ENCODE measurements around the gene ASCC2.
"Not testable (repeated sequence)": the region's sequence is repeated elsewhere in the genome, so short reads cannot be mapped to it uniquely, and the experiment has no call there.

The ASCC2 gene

DNA sequence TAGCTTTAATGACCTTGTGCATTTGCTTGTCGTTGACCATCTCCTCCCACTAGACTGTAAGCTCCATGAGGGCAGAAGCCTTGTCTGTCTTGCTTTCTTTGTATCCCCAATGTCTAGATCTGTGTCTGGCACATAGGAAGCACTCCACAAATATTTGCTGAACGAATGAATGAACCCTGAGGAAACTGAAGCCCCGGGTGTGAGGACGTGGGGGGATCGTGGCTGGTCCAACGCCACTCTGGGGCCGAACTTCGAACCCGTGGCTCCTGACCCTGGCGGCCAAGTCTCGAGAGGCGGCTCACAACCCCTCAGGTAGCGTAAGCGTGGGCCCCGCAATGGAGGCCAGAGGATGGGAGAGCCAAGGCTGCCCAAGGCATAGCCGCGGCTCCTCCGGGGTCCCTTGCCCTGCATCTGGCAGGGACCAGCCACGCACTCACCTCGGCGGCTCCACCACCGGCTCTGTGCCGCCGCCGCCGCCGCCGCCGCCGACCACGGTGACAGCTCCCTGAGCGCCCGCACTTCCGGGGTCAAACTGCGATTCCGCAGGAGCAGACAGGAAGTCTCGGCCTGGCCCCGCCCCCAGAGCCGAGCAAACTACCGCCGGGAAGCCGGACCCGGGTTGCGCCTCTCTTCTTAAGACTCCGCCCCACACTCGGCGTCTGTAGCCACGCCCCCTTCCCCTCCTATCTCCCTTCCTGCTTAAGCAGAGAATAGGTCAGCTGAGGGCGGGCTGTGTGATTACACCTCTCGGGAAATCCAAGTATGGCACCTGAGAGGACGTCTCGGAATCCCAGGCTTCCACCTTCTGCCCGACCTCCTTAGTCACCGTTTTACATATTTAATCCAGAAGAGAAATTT lies at the start of gene ASCC2:
TSS of gene ASCC2 (minus strand) at position 534 of the 858 bp plus-strand sequence. CDS start 5,949 bp downstream, outside the sequence.
- DNase-seq, result peak; percentile 94

DNA sequence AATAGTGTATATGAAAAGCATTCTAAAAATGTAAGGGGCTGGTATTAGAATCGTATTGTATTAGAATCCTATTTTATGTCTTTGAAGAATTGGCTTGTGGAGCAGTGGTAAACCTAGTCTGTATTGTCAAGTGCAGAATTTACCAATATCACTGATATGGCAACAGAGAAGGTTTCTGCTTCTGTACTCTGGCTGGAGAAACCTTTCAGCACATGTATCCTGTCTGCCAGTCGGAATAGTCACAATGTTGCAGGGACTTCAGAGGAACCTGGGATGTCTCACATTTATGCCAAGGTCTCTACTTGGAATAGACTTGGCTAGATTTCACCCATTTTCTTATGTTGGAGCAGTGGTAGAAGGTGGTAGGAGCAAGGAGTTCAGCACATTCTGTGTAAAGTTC lies 49.3 kb upstream of the ASCC2 start:
- DNase-seq, result no peak

- no peak for DNase-seq
Measured at GRCh38 chr22:29886596-29886995, 48.5 kb upstream of the ASCC2 start.

DNA sequence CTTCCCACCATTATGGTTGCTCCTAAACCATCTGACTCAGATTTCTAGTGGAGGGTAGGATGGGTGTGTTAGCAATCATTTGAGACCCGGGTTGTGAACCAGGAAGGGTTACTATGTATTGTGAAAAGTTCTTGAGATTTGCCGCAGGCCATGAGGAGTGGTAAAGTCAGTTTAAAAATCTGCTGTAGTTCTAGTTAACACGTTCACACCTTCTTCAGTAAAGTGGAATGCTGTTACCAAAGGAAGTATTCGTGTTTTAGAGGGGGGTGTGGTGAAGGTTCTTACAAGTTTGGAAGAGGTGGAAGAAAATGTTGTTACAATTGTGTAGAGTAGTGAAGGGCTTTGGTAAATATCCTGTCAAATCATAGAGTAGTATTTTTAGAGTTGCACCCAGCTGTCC lies 47.5 kb upstream of the ASCC2 start:
- DNase-seq, result no peak

- no peak for DNase-seq
Measured at GRCh38 chr22:29883775-29884097, 45.7 kb upstream of the ASCC2 start.

DNA sequence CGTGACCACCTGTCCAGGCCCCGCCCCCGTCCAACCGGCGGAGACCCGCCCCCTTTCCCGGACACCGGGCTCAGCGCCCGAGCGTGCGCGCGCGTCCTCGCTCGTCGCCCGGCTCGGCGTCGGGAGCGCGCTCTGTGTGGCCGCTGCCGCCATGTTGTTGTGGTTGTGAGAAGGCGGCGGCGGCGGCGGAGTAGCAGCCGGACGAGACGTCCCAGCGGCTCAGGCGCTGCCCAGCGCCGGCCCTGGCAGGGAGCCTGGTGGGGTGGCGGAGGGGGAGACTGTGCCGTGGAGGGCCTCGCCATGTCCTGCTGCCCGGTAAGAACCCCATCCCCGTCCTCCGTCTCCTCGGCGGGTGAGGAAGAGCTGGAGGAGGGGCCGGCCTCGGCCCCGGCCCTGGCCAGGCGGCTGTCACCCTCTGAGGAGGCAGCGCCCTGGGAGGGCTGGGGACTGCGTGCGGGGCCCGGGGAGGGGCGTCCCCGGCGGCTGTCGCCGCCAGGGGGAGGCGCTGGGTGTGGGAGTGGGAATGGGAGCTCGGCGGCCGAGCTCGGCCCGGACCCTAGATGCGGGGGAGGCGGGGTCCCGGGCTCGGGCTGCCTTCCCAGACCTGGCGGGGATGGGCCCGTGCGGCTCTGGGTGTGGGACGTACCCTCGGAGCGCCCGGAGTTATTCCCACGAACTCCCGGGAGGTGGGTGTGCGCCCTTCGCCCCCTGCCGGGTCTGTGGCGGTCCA lies 45.1 kb upstream of the ASCC2 start, which contains the start of gene MTMR3:
TSS of gene MTMR3 (plus strand) at position 130 of the 730 bp plus-strand sequence. CDS start 87,886 bp downstream, outside the sequence.
- DNase-seq, result peak; percentile 90

DNA sequence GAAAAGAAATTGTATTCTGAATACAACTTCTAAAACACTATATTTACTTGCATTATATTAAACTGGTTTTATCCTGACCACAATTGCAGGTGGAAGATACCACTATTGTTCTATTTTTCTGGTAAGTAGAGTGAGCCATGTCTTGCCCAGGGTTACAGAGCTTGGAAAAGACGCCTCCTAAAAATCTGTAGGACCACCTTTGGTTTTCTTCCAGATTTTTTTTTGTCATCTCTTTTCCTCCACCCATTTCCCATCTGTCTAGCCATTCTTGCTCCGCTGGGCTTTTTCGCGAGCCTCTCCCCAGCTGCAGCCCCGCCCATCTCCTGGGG lies 44.6 kb upstream of the ASCC2 start:
- DNase-seq, result no peak

GRCh38 chr22:29879753-29880152 lies 41.7 kb upstream of the ASCC2 start:
- no peak for DNase-seq

GRCh38 chr22:29877620-29878019 lies 39.5 kb upstream of the ASCC2 start:
- DNase-seq, result peak; percentile 68

- no peak for DNase-seq
Measured at GRCh38 chr22:29873943-29874342, 35.9 kb upstream of the ASCC2 start.

GRCh38 chr22:29872989-29873388 lies 34.9 kb upstream of the ASCC2 start:
- DNase-seq, result no peak

- DNase-seq, result no peak
Measured at GRCh38 chr22:29872144-29872893, 34.2 kb upstream of the ASCC2 start.

- peak; percentile 43 for DNase-seq
Measured at GRCh38 chr22:29871684-29872083, 33.6 kb upstream of the ASCC2 start.

- DNase-seq, result peak; percentile 30
Measured at GRCh38 chr22:29870574-29870973, 32.5 kb upstream of the ASCC2 start.

DNA sequence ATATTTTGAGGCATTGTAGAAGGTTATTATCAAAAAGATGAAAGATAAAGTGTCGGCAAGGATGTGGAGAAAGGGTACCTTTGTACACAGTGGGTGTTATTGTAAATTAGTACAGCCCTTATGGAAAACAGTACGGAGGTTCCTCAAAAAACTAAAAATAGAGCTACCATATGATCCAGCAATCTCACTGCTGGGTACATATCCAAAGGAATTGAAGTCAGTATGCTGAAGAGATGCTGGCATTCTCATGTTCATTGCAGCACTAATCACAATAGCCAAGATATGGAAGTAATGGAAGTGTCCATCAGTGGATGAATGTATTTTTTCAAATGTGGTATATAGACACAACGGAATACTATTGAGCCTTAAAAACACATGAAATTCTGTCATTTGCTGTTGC lies 29.8 kb upstream of the ASCC2 start:
- no peak for DNase-seq

DNA sequence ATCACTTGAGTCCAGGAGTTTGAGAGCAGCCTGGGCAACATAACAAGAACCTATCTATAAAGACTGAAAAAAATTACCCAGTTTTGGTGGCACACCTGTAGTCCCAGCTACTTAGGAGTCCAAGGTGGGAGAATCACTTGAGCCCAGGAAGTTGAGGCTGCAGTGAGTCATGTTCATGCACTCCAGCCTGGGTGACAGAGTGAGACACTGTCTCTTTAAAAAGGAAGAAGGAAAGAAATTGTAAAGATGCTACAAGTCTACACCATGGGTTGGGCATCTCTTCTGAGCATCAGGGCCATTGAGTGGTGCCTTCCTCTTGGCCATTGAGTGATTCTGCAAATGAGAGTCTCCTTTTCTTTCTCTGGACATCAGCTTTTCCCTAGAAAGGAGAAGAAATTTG lies 29.2 kb upstream of the ASCC2 start:
- DNase-seq, result no peak

DNA sequence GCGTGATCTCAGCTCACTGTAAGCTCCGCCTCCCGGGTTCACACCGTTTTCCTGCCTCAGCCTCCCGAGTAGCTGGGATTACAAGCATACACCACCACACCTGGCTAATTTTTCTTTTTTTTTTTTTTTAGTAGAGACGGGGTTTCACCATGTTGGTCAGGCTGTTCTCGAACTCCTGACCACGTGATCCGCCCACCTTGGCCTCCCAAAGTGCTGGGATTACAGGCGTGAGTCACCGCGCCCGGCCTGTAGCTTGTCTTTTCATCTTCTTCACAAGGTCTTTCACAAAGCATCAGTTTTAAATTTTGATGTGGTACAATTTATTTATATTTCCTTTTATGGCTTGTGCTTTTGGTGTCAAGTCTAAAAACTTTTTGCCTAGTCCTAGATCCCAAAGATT lies 27.5 kb upstream of the ASCC2 start:
- not testable (repeated sequence) for DNase-seq

GRCh38 chr22:29861672-29862297 lies 23.7 kb upstream of the ASCC2 start:
- DNase-seq, result no peak

GRCh38 chr22:29860006-29860766 lies 22.1 kb upstream of the ASCC2 start:
- DNase-seq, result no peak

DNA sequence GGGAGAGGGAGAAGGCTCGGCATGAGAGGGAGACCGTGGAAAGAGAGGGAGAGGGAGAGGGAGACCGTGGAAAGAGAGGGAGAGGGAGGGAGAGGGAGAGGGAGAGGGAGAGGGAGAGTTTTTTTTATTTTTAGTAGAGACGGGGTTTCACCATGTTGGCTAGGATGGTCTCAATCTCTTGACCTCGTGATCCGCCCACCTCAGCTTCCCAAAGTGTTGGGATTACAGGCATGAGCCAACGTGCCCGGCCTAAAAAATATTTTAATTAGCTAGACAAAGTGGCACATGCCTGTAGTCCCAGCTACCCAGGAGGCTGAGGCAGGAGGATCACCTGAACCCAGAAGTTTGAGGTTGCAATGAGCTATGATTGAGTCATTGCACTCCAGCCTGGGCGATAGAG lies 21.0 kb upstream of the ASCC2 start:
- DNase-seq, result not testable (repeated sequence)

DNA sequence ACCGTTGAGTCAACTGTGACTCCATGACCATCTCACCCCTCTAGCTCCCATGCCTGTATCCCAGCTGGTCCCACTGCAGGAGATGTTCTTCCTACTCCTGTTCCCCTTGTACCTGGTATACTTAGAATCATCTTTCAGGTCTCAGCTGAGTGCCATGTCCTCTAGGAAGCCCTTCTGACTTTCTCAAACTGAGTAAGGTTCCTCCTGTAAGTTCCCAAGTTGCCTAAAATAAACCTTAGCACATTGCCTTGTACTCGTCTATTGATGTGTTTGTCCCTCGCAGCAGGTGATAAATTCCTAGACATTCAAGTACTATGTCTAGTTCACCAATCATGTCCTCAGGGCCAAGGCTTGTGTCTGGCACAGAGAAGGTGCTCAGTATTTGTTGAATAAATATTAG lies 18.4 kb upstream of the ASCC2 start:
- no peak for DNase-seq

DNA sequence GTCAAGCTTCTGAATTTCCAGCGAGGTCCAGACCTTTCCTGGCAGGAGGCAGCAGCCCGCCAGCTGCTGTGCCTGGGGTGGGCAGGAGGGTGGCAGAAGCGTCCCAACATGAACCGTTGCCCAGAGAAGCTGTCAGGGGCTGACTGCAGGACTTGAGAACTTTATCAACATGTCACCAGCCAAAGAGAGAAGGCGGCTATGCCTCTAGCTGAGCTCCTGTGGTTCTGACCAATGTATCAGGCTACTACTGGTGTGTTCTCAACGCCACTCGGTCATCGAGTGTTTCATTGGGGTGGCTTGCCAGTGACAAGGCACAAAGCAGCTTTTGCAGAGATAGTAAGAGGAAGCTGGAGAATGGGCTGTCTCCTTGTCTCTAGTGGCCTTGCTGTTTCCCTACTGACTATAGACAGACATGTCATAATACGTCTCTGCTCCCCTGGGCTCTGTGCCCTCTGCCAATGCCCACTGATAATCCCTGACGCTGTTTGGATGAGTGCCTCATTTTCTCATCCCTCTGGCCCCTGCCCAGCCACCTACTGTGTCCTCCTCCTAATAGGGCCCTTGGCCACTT lies 17.6 kb upstream of the ASCC2 start:
- DNase-seq, result no peak
